HepG2 (cell line): ENCODE data around the gene FUT3.

Experiments used
- KLF13 ChIP-seq: sonication (generic); formaldehyde crosslinking; IDR thresholded peaks from 2 replicates; pipeline ENCODE4 v1.4.0; 2020; ENCODE audit warnings: mild to moderate bottlenecking, missing genetic modification reagents
- MAFK ChIP-seq, 2 experiments: IDR thresholded peaks in 1 of 2; conservative IDR thresholded peaks in 1 of 2; 2 replicates each; pipeline ENCODE4 v1.6.1; 2011; ENCODE audit warnings: improper control_type of control experiment in 2 of 2, low read length in 2 of 2
- MYNN ChIP-seq: sonication (generic); formaldehyde crosslinking; IDR thresholded peaks from 2 replicates; pipeline ENCODE4 v1.4.0; 2020; ENCODE audit warnings: mild to moderate bottlenecking, low read depth, missing genetic modification reagents
- NPAS2 ChIP-seq: sonication (generic); formaldehyde crosslinking; IDR thresholded peaks from 2 replicates; pipeline ENCODE4 v1.8.0; 2022; ENCODE audit warnings: mild to moderate bottlenecking, missing genetic modification reagents, borderline replicate concordance
- PITX1 ChIP-seq: sonication (generic); formaldehyde crosslinking; IDR thresholded peaks from 2 replicates; pipeline ENCODE4 v1.5.1; 2020; ENCODE audit warnings: mild to moderate bottlenecking, missing genetic modification reagents
- REST ChIP-seq, 2 experiments: IDR thresholded peaks; 2 replicates each; pipeline ENCODE4 v1.6.1; 2011 to 2012; ENCODE audit warnings: low read length in 2 of 2, borderline replicate concordance in 1 of 2, low read depth in 1 of 2, mild to moderate bottlenecking in 1 of 2, moderate library complexity in 1 of 2
- ZMYM4 ChIP-seq: sonication (generic); formaldehyde crosslinking; IDR thresholded peaks from 2 replicates; pipeline ENCODE4 v1.8.1; 2023; ENCODE audit warnings: mild to moderate bottlenecking, missing genetic modification reagents
- ZNF274 ChIP-seq: sonication (generic); formaldehyde crosslinking; IDR thresholded peaks from 2 replicates; pipeline ENCODE4 v1.5.1; 2020; ENCODE audit warnings: mild to moderate bottlenecking, missing genetic modification reagents
- ZNF337 ChIP-seq: sonication (generic); formaldehyde crosslinking; IDR thresholded peaks from 2 replicates; pipeline ENCODE4 v1.5.1; 2020; ENCODE audit warnings: missing genetic modification reagents, low read depth, mild to moderate bottlenecking, borderline replicate concordance
- ZNF451 ChIP-seq: sonication (generic); formaldehyde crosslinking; IDR thresholded peaks from 2 replicates; pipeline ENCODE4 v1.5.0; 2020; ENCODE audit warnings: mild to moderate bottlenecking, missing genetic modification reagents

- TF ChIP-seq ZNF451 (CRISPR knock-in tag), result no peak
- no peak for TF ChIP-seq REST (IDR thresholded peaks at IDR 0.05; ENCODE audit: borderline replicate concordance in 1 of 2, low read depth in 1 of 2, low read length in 2 of 2)
- TF ChIP-seq KLF13 (CRISPR knock-in tag), result no peak
- TF ChIP-seq NPAS2, result no peak
- TF ChIP-seq ZNF337 (CRISPR knock-in tag), result no peak
- TF ChIP-seq MYNN, result no peak
- TF ChIP-seq MAFK (conservative IDR thresholded peaks at IDR 0.05 in 1 of 2, IDR thresholded peaks at IDR 0.05 in 1 of 2; ENCODE audit: low read length in 2 of 2), result no peak
- no peak for TF ChIP-seq ZMYM4 (CRISPR knock-in tag)
- TF ChIP-seq ZNF274, result no peak
- TF ChIP-seq PITX1, result no peak
These were observed 26.6 kb upstream of the FUT3 start for GRCh38 chr19:5877882-5878281.
